ENCODE results near the gene ACVR1B.

GRCh38 chr12:51926064-51926632 lies 25.4 kb upstream of the ACVR1B start:
- TF ChIP-seq CTCF (IDR thresholded peaks at IDR 0.05) (no peak), POLR2A (IDR thresholded peaks at IDR 0.05) (no peak), POLR2AphosphoS5 (IDR thresholded peaks at IDR 0.05) (no peak)
